Esophagus squamous epithelium (tissue), 4 donors: ENCODE measurements around the gene OSBPL10.

Source experiments
- CTCF ChIP-seq, 6 experiments: fragments of 450-650 bp in 4 of 6; fragments of 200-600 bp in 2 of 6; sonication (generic) in 2 of 6; IDR thresholded peaks; one replicate each; pipeline ENCODE4 v1.5.1; 2016 to 2019; ENCODE audit warnings: antibody characterized with exemption in 6 of 6, mild to moderate bottlenecking in 4 of 6, moderate library complexity in 4 of 6
- POLR2A ChIP-seq, 4 donors: fragments of 450-650 bp; IDR thresholded peaks; one replicate each; pipeline ENCODE4 v1.6.1; 2017; ENCODE audit warnings: antibody characterized with exemption in 4 of 4, mild to moderate bottlenecking in 4 of 4, moderate library complexity in 3 of 4

GRCh38 chr3:31832551-31832950 lies 148.5 kb downstream of the OSBPL10 start:
- TF ChIP-seq CTCF (IDR thresholded peaks at IDR 0.05) (no peak), POLR2A (IDR thresholded peaks at IDR 0.05) (no peak)
